BLaER1 treated with 17β-estradiol and CSF1 and Interleukin-3, amounts not matched to agents 10 nM and 100 nM (cell line): ENCODE measurements around the gene PABPC1L.
A peak's percentile ranks its signal among the peaks of the same experiment; 100 is the strongest.

ENCODE experiments used
- H3K27ac ChIP-seq, 11 experiments: shearing (Covaris generic); formaldehyde crosslinking; 2 replicates each; pipeline ENCODE4 v1.8.1; 2022
- H3K27me3 ChIP-seq, 11 experiments: shearing (Covaris generic); formaldehyde crosslinking; 2 replicates each; pipeline ENCODE4 v1.8.1; 2022
- H3K36me3 ChIP-seq, 11 experiments: shearing (Covaris generic); formaldehyde crosslinking; 2 replicates each; pipeline ENCODE4 v1.8.1; 2022
- H3K4me1 ChIP-seq, 10 experiments: shearing (Covaris generic); formaldehyde crosslinking; 2 replicates each; pipeline ENCODE4 v1.8.1; 2022
- H3K4me2 ChIP-seq, 11 experiments: shearing (Covaris generic); formaldehyde crosslinking; 2 replicates each; pipeline ENCODE4 v1.8.1; 2022
- H3K4me3 ChIP-seq, 10 experiments: shearing (Covaris generic); formaldehyde crosslinking; 2 replicates each; pipeline ENCODE4 v1.8.1; 2022
- H3K9ac ChIP-seq, 11 experiments: shearing (Covaris generic); formaldehyde crosslinking; 2 replicates each; pipeline ENCODE4 v1.8.1; 2022
- H3K9me3 ChIP-seq, 11 experiments: shearing (Covaris generic); formaldehyde crosslinking; replicated peaks in 1 of 11; 2 replicates each; pipeline ENCODE4 v1.8.1; 2022
- H4K20me1 ChIP-seq, 11 experiments: shearing (Covaris generic); formaldehyde crosslinking; 2 replicates each; pipeline ENCODE4 v1.8.1; 2022
- Cebpa-rat ChIP-seq, 11 experiments: shearing (Covaris generic); IDR thresholded peaks; 2 replicates each; pipeline ENCODE4 v1.8.1; 2022

PABPC1L gene

DNA sequence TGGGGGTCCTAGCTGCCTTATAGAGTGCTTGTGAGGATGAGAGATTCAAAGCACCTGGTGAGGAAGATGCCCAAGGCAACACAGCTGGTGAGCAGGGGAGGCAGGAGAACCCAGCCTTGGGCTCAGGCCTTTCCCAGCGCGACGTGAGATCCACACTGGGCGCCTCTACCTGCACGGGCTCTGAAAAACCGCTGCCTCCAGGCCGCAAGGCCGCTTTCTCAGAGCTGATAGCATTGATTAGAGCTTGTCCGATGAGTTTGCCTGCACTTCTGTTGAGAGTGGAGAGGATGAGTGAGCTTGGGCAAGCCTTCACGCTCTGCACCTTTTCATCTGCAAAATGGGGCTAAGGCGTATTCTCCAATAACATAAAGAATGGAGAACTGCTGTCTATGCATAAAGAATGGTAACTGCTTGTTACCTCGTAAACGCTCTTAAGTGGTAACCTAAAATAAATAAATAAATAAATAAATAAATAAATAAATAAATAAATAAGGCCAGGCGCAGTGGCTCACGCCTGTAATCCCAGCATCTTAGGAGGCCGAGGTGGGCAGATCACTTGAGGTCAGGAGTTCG is 916 bp downstream of the PABPC1L start:
- Histone ChIP-seq H3K4me3 (peak overlapping the region; percentile 60 to 80 (median 70)), H3K4me1 (peaks cover 22 to 36% (median 28%) of the 10 kb centered on the region in 10 experiments), H3K4me2 (peak overlapping the region; percentile 86 to 94 (median 89)), H3K27me3 (no peaks in the 10 kb centered on the region), H3K9ac (peak overlapping the region; percentile 71 to 84 (median 79); a peak in 20 of 22 replicates), H3K9me3 (no peaks in the 10 kb centered on the region), H3K36me3 (peaks cover 47 to 72% (median 60%) of the 10 kb centered on the region in 11 experiments), H4K20me1 (peaks cover 2 to 49% (median 36%) of the 10 kb centered on the region in 11 experiments; a peak in 18 of 22 replicates), H3K27ac (peak overlapping the region in 8 of 11 experiments; percentile 56 to 79 (median 70); a peak in 11 of 22 replicates)
- no peak for TF ChIP-seq Cebpa-rat (IDR thresholded peaks at IDR 0.05)

DNA sequence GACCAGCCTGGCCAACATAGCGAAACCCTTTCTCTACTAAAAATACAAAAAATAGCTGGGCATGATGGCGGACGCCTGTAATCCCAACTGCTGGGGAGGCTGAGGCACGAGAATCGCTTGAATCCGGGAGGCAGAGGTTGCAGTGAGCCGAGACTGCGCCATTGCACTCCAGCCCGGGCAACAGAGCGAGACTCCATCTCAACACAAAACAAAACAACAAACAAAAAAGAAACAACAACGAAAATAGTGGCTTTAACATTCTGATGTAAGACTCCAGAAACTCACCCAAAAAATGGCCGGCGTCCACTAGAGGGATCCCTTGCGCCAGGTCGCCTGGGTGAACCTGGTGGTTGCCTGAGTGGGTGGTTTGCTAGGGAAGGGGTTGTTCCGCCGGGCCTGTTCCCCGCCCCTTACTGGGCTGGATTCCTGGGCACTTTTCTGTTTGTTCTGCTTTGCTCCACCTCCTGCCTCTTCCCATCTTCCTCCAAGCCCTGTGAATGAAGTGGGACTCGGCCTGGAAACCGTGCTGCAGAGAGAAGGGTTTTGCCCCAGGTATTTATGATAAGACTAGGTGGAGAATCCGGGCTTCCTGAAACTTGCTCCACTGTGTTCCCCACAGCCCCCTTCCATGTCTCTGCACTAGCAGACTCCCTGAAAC is 1.5 kb downstream of the PABPC1L start:
- no peaks in the 10 kb centered on the region for H3K27me3 ChIP-seq
- TF ChIP-seq Cebpa-rat (IDR thresholded peaks at IDR 0.05), result no peak
- H3K27ac ChIP-seq, result no peak overlapping the region
- peak overlapping the region; percentile 86 to 94 (median 89); a peak in 19 of 22 replicates for H3K4me2 ChIP-seq
- H3K9ac ChIP-seq, result no peak overlapping the region
- peaks cover 22 to 36% (median 28%) of the 10 kb centered on the region in 10 experiments for H3K4me1 ChIP-seq
- H3K4me3 ChIP-seq, result no peak overlapping the region
- H3K9me3 ChIP-seq, result no peaks in the 10 kb centered on the region
- H3K36me3 ChIP-seq, result peaks cover 47 to 72% (median 58%) of the 10 kb centered on the region in 11 experiments
- H4K20me1 ChIP-seq, result peaks cover 0 to 43% (median 30%) of the 10 kb centered on the region in 11 experiments; a peak in 18 of 22 replicates

DNA sequence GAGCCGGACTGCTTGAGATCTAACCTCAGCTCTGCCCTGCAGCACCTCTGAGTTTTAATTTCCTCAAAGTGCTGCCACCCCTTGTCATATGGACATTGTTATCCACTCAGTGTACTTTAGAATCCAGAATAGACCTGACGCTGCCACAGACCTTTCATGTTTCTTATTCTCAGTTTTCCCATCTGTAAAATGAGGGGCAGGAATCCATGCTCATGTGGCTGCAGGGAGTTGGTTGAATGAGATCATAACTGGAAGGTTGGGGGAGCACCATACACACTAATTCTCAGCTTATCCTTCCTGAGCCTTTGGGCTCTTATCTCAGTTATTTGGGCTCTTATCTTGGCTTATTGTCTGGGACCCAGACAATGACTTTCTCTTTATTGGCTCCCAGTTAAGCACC is 2.3 kb downstream of the PABPC1L start:
- Histone ChIP-seq H3K4me3 (no peak overlapping the region), H3K4me2 (no peak overlapping the region), H3K27me3 (no peaks in the 10 kb centered on the region), H3K9me3 (no peaks in the 10 kb centered on the region), H3K36me3 (peaks cover 45 to 72% (median 58%) of the 10 kb centered on the region in 11 experiments), H3K4me1 (peaks cover 22 to 36% (median 28%) of the 10 kb centered on the region in 10 experiments), H3K9ac (no peak overlapping the region), H3K27ac (no peak overlapping the region), H4K20me1 (peaks cover 0 to 36% (median 22%) of the 10 kb centered on the region in 11 experiments; a peak in 18 of 22 replicates)
- TF ChIP-seq Cebpa-rat (IDR thresholded peaks at IDR 0.05), result no peak

DNA sequence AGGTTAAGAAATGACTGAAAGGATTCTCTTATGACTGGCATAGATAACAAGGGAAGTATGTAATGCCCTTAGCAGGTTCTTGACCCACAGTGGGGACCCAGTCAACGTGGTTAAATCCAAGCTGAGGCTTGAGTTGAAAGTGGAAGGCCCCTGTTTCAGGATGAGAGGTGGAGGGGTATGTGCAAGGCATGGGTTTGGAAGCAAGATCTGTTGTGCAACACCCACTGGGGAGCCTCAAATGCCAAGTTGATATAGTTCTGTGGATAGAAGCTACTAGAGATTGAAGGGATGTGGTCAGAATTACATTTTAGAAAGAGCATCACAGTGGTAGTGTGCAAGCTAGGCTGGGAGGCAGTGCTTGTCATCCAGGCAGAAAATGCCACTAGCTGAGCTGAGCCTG is 5.1 kb downstream of the PABPC1L start:
- H3K4me3 ChIP-seq, result no peak overlapping the region
- H4K20me1 ChIP-seq, result peaks cover 0 to 23% (median 0%) of the 10 kb centered on the region in 11 experiments; a peak in 8 of 22 replicates
- peaks cover 50 to 81% (median 66%) of the 10 kb centered on the region in 11 experiments for H3K36me3 ChIP-seq
- no peak overlapping the region for H3K9ac ChIP-seq
- no peaks in the 10 kb centered on the region for H3K9me3 ChIP-seq
- H3K4me2 ChIP-seq, result peak overlapping the region in 2 of 11 experiments; percentile 19 to 29; a peak in 1 of 22 replicates
- peak in 2 of 11 experiments; percentile 30 to 47; a peak in 2 of 22 replicates for TF ChIP-seq Cebpa-rat (IDR thresholded peaks at IDR 0.05)
- no peak overlapping the region for H3K27ac ChIP-seq
- peaks cover 11 to 25% (median 17%) of the 10 kb centered on the region in 10 experiments; a peak in 19 of 20 replicates for H3K4me1 ChIP-seq
- no peaks in the 10 kb centered on the region for H3K27me3 ChIP-seq

DNA sequence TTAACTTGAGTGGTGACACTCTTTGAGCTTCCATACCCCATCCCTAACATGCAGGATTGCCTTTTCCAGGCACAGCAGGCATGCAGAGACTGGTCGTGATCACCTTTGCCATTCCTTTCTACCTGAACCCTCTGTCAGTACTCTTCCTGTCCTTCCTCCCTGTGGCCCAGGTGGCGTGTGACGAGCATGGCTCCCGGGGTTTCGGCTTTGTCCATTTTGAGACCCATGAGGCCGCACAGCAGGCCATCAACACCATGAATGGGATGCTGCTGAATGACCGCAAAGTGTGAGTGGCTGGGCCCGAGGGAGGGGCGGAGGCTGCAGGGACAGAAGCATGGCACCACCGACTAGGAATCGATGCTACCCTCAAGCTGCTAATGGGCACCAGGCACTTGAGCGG is 6.7 kb downstream of the PABPC1L start:
- Histone ChIP-seq H3K36me3 (peaks cover 53 to 93% (median 73%) of the 10 kb centered on the region in 11 experiments), H3K27ac (no peak overlapping the region), H3K4me2 (no peak overlapping the region), H3K9ac (no peak overlapping the region), H3K27me3 (no peaks in the 10 kb centered on the region), H3K4me3 (no peak overlapping the region), H4K20me1 (peaks cover 0 to 23% (median 0%) of the 10 kb centered on the region in 11 experiments; a peak in 8 of 22 replicates), H3K4me1 (peaks cover 0 to 11% (median 2%) of the 10 kb centered on the region in 10 experiments; a peak in 11 of 20 replicates), H3K9me3 (no peaks in the 10 kb centered on the region)
- no peak for TF ChIP-seq Cebpa-rat (IDR thresholded peaks at IDR 0.05)

DNA sequence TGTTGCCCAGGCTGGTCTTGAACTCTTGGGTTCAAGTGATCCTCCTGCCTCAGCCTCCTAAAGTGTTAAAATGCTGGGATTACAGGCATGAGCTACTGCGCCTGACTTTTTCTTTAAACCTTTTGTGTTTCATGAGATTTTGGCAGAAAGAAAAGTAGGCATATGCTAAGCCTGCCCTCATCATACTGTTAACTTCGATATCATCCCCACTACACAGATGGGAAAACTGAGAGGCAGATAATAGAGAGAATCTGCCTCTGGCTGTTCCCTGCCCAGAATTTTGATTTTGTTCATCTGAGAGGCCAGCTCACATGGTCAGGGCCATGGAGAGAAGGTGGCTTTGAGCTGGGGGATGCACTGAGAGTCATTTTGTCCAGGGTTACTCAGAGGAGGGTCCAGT is 7.5 kb downstream of the PABPC1L start:
- Histone ChIP-seq H3K27me3 (no peaks in the 10 kb centered on the region), H3K4me1 (peaks cover 0 to 8% (median 0%) of the 10 kb centered on the region in 10 experiments; a peak in 3 of 20 replicates), H3K27ac (no peak overlapping the region), H3K4me3 (no peak overlapping the region), H3K36me3 (peaks cover 58 to 95% (median 77%) of the 10 kb centered on the region in 11 experiments), H3K4me2 (no peak overlapping the region), H3K9ac (no peak overlapping the region), H4K20me1 (peaks cover 0 to 23% (median 0%) of the 10 kb centered on the region in 11 experiments; a peak in 6 of 22 replicates), H3K9me3 (no peaks in the 10 kb centered on the region)
- TF ChIP-seq Cebpa-rat (IDR thresholded peaks at IDR 0.05), result no peak

DNA sequence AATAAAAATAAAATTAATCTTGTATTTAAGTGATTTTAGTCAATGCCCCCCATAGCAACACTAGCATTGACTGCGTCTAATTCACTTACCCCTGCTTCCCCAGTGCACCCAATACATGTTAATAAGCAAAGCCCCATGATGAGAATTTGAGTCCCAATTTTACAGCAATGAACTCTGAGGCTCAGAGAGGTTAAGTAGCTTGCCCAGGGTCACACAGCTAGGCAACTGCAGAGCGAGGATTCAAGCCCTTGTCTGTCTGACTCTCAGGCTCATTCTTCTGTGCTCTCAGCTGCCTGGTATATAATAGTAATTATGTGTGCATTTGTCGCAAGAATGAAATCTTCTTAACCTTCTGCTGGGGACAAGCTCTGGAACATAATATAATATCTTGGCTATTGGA is 8.5 kb downstream of the PABPC1L start:
- Histone ChIP-seq H3K4me1 (peaks cover 0 to 8% (median 0%) of the 10 kb centered on the region in 10 experiments; a peak in 3 of 20 replicates), H3K27ac (no peak overlapping the region), H3K4me2 (no peak overlapping the region), H4K20me1 (peaks cover 0 to 27% (median 0%) of the 10 kb centered on the region in 11 experiments; a peak in 5 of 22 replicates), H3K27me3 (no peaks in the 10 kb centered on the region), H3K9me3 (no peaks in the 10 kb centered on the region), H3K9ac (no peak overlapping the region), H3K4me3 (no peak overlapping the region), H3K36me3 (peaks cover 57 to 95% (median 77%) of the 10 kb centered on the region in 11 experiments)
- TF ChIP-seq Cebpa-rat (IDR thresholded peaks at IDR 0.05), result no peak

DNA sequence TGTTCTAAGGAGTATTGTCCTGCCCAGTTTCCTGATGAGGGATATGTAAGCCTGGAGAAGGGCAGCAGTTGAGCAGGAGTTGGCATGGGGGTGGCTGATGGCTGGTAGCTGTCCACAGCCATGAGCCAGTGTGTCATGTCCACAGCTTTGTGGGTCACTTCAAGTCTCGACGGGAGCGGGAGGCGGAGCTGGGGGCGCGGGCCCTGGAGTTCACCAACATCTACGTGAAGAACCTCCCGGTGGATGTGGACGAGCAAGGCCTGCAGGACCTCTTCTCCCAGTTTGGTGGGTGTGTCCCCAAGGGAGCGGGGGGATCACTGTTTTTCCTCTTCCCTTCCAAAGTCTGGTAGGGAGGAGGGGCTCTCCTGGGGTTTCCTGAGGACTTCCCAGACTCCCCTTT is 8.9 kb downstream of the PABPC1L start:
- Histone ChIP-seq H3K27me3 (no peaks in the 10 kb centered on the region), H4K20me1 (peaks cover 0 to 31% (median 0%) of the 10 kb centered on the region in 11 experiments; a peak in 5 of 22 replicates), H3K4me1 (peaks cover 0 to 8% (median 0%) of the 10 kb centered on the region in 10 experiments; a peak in 3 of 20 replicates), H3K4me3 (no peak overlapping the region), H3K9ac (no peak overlapping the region), H3K27ac (no peak overlapping the region), H3K9me3 (no peaks in the 10 kb centered on the region), H3K4me2 (no peak overlapping the region), H3K36me3 (peaks cover 59 to 95% (median 77%) of the 10 kb centered on the region in 11 experiments)
- no peak for TF ChIP-seq Cebpa-rat (IDR thresholded peaks at IDR 0.05)

DNA sequence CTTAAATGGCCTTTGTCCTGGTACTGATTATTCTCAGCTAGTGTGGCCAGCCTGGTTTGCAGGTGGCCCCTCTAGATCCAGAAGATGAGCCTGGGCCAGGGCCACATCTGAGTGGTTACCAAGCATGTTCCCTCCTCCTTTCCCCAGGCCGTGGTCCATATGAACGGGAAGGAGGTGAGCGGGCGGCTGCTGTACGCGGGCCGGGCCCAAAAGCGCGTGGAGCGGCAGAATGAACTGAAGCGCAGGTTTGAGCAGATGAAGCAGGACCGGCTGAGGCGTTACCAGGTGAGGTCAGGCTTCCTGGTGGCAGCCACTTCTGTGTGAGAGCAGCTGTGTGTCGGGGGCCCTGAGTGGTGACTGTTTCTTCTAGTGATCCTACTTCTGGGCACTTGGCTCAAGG is 11.6 kb downstream of the PABPC1L start:
- H3K36me3 ChIP-seq, result peaks cover 59 to 94% (median 81%) of the 10 kb centered on the region in 11 experiments
- no peak overlapping the region for H3K4me3 ChIP-seq
- no peaks in the 10 kb centered on the region for H3K27me3 ChIP-seq
- H3K9ac ChIP-seq, result no peak overlapping the region
- no peak overlapping the region for H3K4me2 ChIP-seq
- H3K4me1 ChIP-seq, result no peaks in the 10 kb centered on the region
- peaks cover 0 to 22% (median 0%) of the 10 kb centered on the region in 11 experiments; a peak in 3 of 22 replicates for H4K20me1 ChIP-seq
- H3K9me3 ChIP-seq, result no peaks in the 10 kb centered on the region
- H3K27ac ChIP-seq, result no peak overlapping the region
- TF ChIP-seq Cebpa-rat (IDR thresholded peaks at IDR 0.05), result no peak
